Loucy (cell line): ENCODE data around the gene PROSER3.

Source experiments
- H2AFZ ChIP-seq: fragments of 200-600 bp; sonication (generic); 2 replicates; pipeline ENCODE4 v1.6.0; 2016; ENCODE audit warnings: antibody characterized with exemption, mild to moderate bottlenecking, low read length, moderate library complexity
- H3F3A ChIP-seq: fragments of 200-600 bp; 2 replicates; pipeline ENCODE4 v1.6.0; 2016; ENCODE audit warnings: antibody characterized with exemption, low read depth, mild to moderate bottlenecking
- H3K27me3 ChIP-seq: fragments of 200-600 bp; sonication (generic); 2 replicates; pipeline ENCODE4 v1.6.1; 2014; ENCODE audit warnings: low read length, mild to moderate bottlenecking; ENCODE audit not compliant: insufficient read depth, poor library complexity, severe bottlenecking
- H3K36me3 ChIP-seq: fragments of 200-600 bp; sonication (generic); 2 replicates; pipeline ENCODE4 v1.6.1; 2016; ENCODE audit warnings: low read length; ENCODE audit not compliant: insufficient read depth
- H3K4me1 ChIP-seq: fragments of 200-600 bp; sonication (generic); 2 replicates; pipeline ENCODE4 v1.5.1; 2014; ENCODE audit warnings: low read length, mild to moderate bottlenecking; ENCODE audit not compliant: insufficient read depth, poor library complexity, severe bottlenecking
- H3K4me2 ChIP-seq: fragments of 200-600 bp; sonication (generic); 2 replicates; pipeline ENCODE4 v1.6.0; 2014; ENCODE audit warnings: antibody characterized with exemption, low read length, low read depth, mild to moderate bottlenecking; ENCODE audit not compliant: poor library complexity, severe bottlenecking
- H3K4me3 ChIP-seq: fragments of 200-600 bp; sonication (generic); 2 replicates; pipeline ENCODE4 v1.5.1; 2014; ENCODE audit warnings: low read length, mild to moderate bottlenecking, mixed read lengths; ENCODE audit not compliant: poor library complexity, severe bottlenecking
- H3K79me2 ChIP-seq: fragments of 200-600 bp; sonication (generic); 2 replicates; pipeline ENCODE4 v1.6.1; 2014; ENCODE audit warnings: low read length; ENCODE audit not compliant: insufficient read depth
- H3K9ac ChIP-seq: fragments of 200-600 bp; sonication (generic); 2 replicates; pipeline ENCODE4 v1.6.0; 2014; ENCODE audit warnings: mild to moderate bottlenecking, low read depth, low read length, moderate library complexity; ENCODE audit not compliant: poor library complexity, severe bottlenecking
- H3K9me2 ChIP-seq: fragments of 200-600 bp; sonication (generic); replicated peaks from 2 replicates; pipeline ENCODE4 v1.6.1; 2016; ENCODE audit warnings: low read depth, low read length, mixed read lengths
- H3K9me3 ChIP-seq: fragments of 200-600 bp; sonication (generic); 2 replicates; pipeline ENCODE4 v1.6.1; 2014; ENCODE audit warnings: mild to moderate bottlenecking, antibody characterized with exemption, low read length, low read depth; ENCODE audit not compliant: insufficient read depth
- H4K20me1 ChIP-seq: fragments of 200-600 bp; sonication (generic); 2 replicates; pipeline ENCODE4 v1.6.0; 2014; ENCODE audit warnings: antibody characterized with exemption, low read length, mild to moderate bottlenecking; ENCODE audit not compliant: insufficient read depth, poor library complexity, severe bottlenecking
- CTCF ChIP-seq: fragments of 200-600 bp; sonication (generic); conservative IDR thresholded peaks from 2 replicates; pipeline ENCODE4 v1.5.1; 2014; ENCODE audit warnings: mild to moderate bottlenecking, antibody characterized with exemption, low read length
- EZH2phosphoT487 ChIP-seq: fragments of 200-600 bp; IDR thresholded peaks from 2 replicates; pipeline ENCODE4 v1.6.1; 2018; ENCODE audit warnings: antibody characterized with exemption, mild to moderate bottlenecking, moderate library complexity, borderline replicate concordance

The PROSER3 gene

GRCh38 chr19:35797663-35798062 lies 39.7 kb downstream of the PROSER3 start:
- Histone ChIP-seq H3K4me1 (no peaks in the 10 kb centered on the region), H3K9ac (no peak overlapping the region), H3F3A (no peaks in the 10 kb centered on the region), H4K20me1 (no peaks in the 10 kb centered on the region), H3K36me3 (no peaks in the 10 kb centered on the region), H3K9me3 (no peaks in the 10 kb centered on the region), H3K4me2 (no peak overlapping the region), H3K9me2 (no peaks in the 10 kb centered on the region), H3K79me2 (no peaks in the 10 kb centered on the region), H2AFZ (no peak overlapping the region), H3K27me3 (no peaks in the 10 kb centered on the region), H3K4me3 (no peak overlapping the region)
- no peak for TF ChIP-seq EZH2phosphoT487
- TF ChIP-seq CTCF, result no peak

DNA sequence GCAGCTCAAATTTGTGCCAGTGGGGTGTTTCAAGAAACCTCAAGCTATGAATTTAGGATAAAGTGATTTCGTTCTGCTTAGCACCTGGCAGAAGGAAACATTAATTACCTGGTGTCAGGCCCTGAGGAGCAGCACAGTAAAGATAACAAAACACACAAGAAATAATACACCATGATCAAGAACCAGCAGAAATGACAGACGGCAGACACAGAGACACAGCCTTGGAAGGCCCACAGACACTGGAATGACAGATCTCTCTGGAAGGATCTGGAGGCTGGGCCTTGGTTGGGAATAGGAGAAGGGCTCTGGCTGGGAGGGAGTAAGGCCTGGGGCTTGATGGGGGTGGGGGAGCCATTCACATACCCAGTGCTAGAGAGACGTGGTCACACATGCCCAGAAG lies 43.9 kb downstream of the PROSER3 start:
- Histone ChIP-seq H3K4me1 (peaks cover 15% of the 10 kb centered on the region), H3K79me2 (no peaks in the 10 kb centered on the region), H4K20me1 (no peaks in the 10 kb centered on the region), H3K4me3 (no peak overlapping the region), H3K9ac (no peak overlapping the region), H3K9me2 (no peaks in the 10 kb centered on the region), H3F3A (no peaks in the 10 kb centered on the region), H3K9me3 (no peaks in the 10 kb centered on the region), H3K36me3 (no peaks in the 10 kb centered on the region), H3K27me3 (no peaks in the 10 kb centered on the region), H2AFZ (no peak overlapping the region), H3K4me2 (no peak overlapping the region)
- TF ChIP-seq CTCF (no peak), EZH2phosphoT487 (no peak)

- Histone ChIP-seq H3K9ac (no peak overlapping the region), H3K27me3 (no peaks in the 10 kb centered on the region), H3K4me1 (peaks cover 15% of the 10 kb centered on the region), H2AFZ (no peak overlapping the region), H3K9me3 (no peaks in the 10 kb centered on the region), H3F3A (no peaks in the 10 kb centered on the region), H3K79me2 (no peaks in the 10 kb centered on the region), H3K4me2 (no peak overlapping the region), H3K4me3 (no peak overlapping the region), H3K36me3 (no peaks in the 10 kb centered on the region), H3K9me2 (no peaks in the 10 kb centered on the region), H4K20me1 (no peaks in the 10 kb centered on the region)
- no peak for TF ChIP-seq CTCF
- TF ChIP-seq EZH2phosphoT487, result no peak
Measured at GRCh38 chr19:35805526-35806102, 47.6 kb downstream of the PROSER3 start.
